IMR-90 (cell line): ENCODE results near the gene JPH4. TPM values are rescaled to one million over a fixed set of nuclear protein-coding genes. Genes with fewer than 3 reads are reported as not detected.

Experiments
- ATAC-seq: fragments of 200-7000 bp; cut with Tn5 transposase; 2 replicates; pipeline ENCODE4 v1.9.1; 2020; ENCODE audit warnings: low read depth, mild to moderate bottlenecking, moderate library complexity
- BruUV-seq: library from RNA; stranded (reverse); fragments of 400-500 nt; replicated peaks from 2 replicates; lab custom pipeline; 2021; lab: Mats Ljungman, UMichigan
- CTCF ChIA-PET: fragments of 300-600 bp; formaldehyde crosslinking; extraction: SDS; loops from one replicate; lab custom pipeline; 2021; ENCODE audit warnings: antibody characterized with exemption; lab: Yijun Ruan, JAX
- POLR2A ChIA-PET: fragments of 300-600 bp; sonication (Branson Sonifier 250); formaldehyde crosslinking; loops from one replicate; lab custom pipeline; 2022; ENCODE audit warnings: antibody characterized with exemption; ENCODE audit not compliant: unreplicated experiment; lab: Charles Lee
- DNase-seq: peaks from one replicate; pipeline ENCODE4 v3.0.0; 2013
- H2AFZ ChIP-seq: replicated peaks from 2 replicates; pipeline ENCODE3; 2013; ENCODE audit warnings: low read length, mild to moderate bottlenecking; ENCODE audit not compliant: poor library complexity
- H2AK5ac ChIP-seq: 2 replicates; pipeline ENCODE4 v1.6.1; 2013; ENCODE audit warnings: low read depth, low read length, inconsistent platforms
- H2AK9ac ChIP-seq: replicated peaks from 2 replicates; pipeline ENCODE3; 2013; ENCODE audit warnings: mild to moderate bottlenecking, low read depth, low read length, moderate library complexity; ENCODE audit not compliant: poor library complexity
- H2BK120ac ChIP-seq: 2 replicates; pipeline ENCODE4 v1.6.1; 2013; ENCODE audit warnings: low read depth, low read length, inconsistent platforms
- H2BK15ac ChIP-seq: 3 replicates; pipeline ENCODE4 v1.6.1; 2013; ENCODE audit warnings: low read depth, low read length, inconsistent platforms
- H2BK20ac ChIP-seq: 2 replicates; pipeline ENCODE4 v1.6.1; 2013; ENCODE audit warnings: low read depth, mild to moderate bottlenecking, inconsistent platforms, low read length, moderate library complexity
- H2BK5ac ChIP-seq: 2 replicates; pipeline ENCODE4 v1.6.1; 2013; ENCODE audit warnings: mild to moderate bottlenecking, low read depth, low read length, inconsistent platforms; ENCODE audit not compliant: poor library complexity, severe bottlenecking
- H3K14ac ChIP-seq: replicated peaks from 2 replicates; pipeline ENCODE4 v1.6.1; 2013; ENCODE audit warnings: low read depth, low read length, inconsistent platforms
- H3K18ac ChIP-seq: 2 replicates; pipeline ENCODE4 v1.6.1; 2013; ENCODE audit warnings: low read depth, low read length, control low read depth
- H3K23ac ChIP-seq: 2 replicates; pipeline ENCODE4 v1.6.1; 2013; ENCODE audit warnings: low read depth, low read length, inconsistent platforms
- H3K27ac ChIP-seq: 2 replicates; pipeline ENCODE4 v1.5.1; 2013; ENCODE audit warnings: mild to moderate bottlenecking, control low read depth, low read length; ENCODE audit not compliant: insufficient read depth
- H3K27me3 ChIP-seq: 2 replicates; pipeline ENCODE4 v1.6.1; 2013; ENCODE audit warnings: low read length; ENCODE audit not compliant: control insufficient read depth, insufficient read depth
- H3K36me3 ChIP-seq: 2 replicates; pipeline ENCODE4 v1.6.1; 2013; ENCODE audit warnings: low read length, mixed read lengths; ENCODE audit not compliant: control insufficient read depth, insufficient read depth
- H3K4ac ChIP-seq: 2 replicates; pipeline ENCODE4 v1.6.1; 2013; ENCODE audit warnings: low read depth, low read length, inconsistent platforms
- H3K4me1 ChIP-seq: 2 replicates; pipeline ENCODE4 v1.6.1; 2013; ENCODE audit warnings: low read length, mixed read lengths; ENCODE audit not compliant: control insufficient read depth, insufficient read depth
- H3K4me2 ChIP-seq: 2 replicates; pipeline ENCODE4 v1.6.1; 2013; ENCODE audit warnings: low read depth, mild to moderate bottlenecking, control low read depth, low read length, moderate library complexity
- H3K4me3 ChIP-seq: 2 replicates; pipeline ENCODE4 v1.5.1; 2013; ENCODE audit warnings: low read depth, mild to moderate bottlenecking, control low read depth, low read length, moderate library complexity; ENCODE audit not compliant: insufficient read depth
- H3K56ac ChIP-seq: 2 replicates; pipeline ENCODE4 v1.6.1; 2013; ENCODE audit warnings: low read length, inconsistent platforms; ENCODE audit not compliant: insufficient read depth; ENCODE audit errors: extremely low read depth
- H3K79me1 ChIP-seq, 2 experiments: 2 replicates each; pipeline ENCODE4 v1.6.1; 2013; ENCODE audit warnings: low read length in 2 of 2, inconsistent platforms in 1 of 2, low read depth in 1 of 2
- H3K9ac ChIP-seq: 2 replicates; pipeline ENCODE4 v1.6.1; 2013; ENCODE audit warnings: low read depth, low read length, control low read depth
- H3K9me1 ChIP-seq: 2 replicates; pipeline ENCODE4 v1.6.1; 2013; ENCODE audit warnings: low read length, inconsistent platforms; ENCODE audit not compliant: insufficient read depth
- H3K9me3 ChIP-seq: 2 replicates; pipeline ENCODE4 v1.6.1; 2013; ENCODE audit warnings: low read length; ENCODE audit not compliant: control insufficient read depth, insufficient read depth
- H4K20me1 ChIP-seq: 2 replicates; pipeline ENCODE4 v1.6.1; 2013; ENCODE audit warnings: low read length, inconsistent platforms; ENCODE audit not compliant: insufficient read depth
- H4K5ac ChIP-seq: 2 replicates; pipeline ENCODE4 v1.6.1; 2013; ENCODE audit warnings: mild to moderate bottlenecking, low read depth, low read length, control low read depth
- H4K8ac ChIP-seq, 2 experiments: 2 replicates each; pipeline ENCODE4 v1.6.1; 2013; ENCODE audit warnings: low read depth in 2 of 2, low read length in 2 of 2, control low read depth in 1 of 2, inconsistent platforms in 1 of 2
- H4K91ac ChIP-seq: 2 replicates; pipeline ENCODE4 v1.6.1; 2013; ENCODE audit warnings: low read depth, low read length, inconsistent platforms; ENCODE audit not compliant: insufficient read depth
- MAFK ChIP-seq: IDR thresholded peaks from 2 replicates; pipeline ENCODE4 v1.6.1; 2012; ENCODE audit warnings: low read depth, low read length, improper control_type of control experiment
- MAZ ChIP-seq: IDR thresholded peaks from 2 replicates; pipeline ENCODE4 v1.6.1; 2012; ENCODE audit warnings: low read depth, mild to moderate bottlenecking, low read length, improper control_type of control experiment, moderate library complexity, borderline replicate concordance
- NFE2L2 ChIP-seq: fragments of 150-350 bp; IDR thresholded peaks from 2 replicates; pipeline ENCODE4 v1.6.1; 2016; ENCODE audit warnings: low read depth, mild to moderate bottlenecking, low read length
- WGBS, 2 experiments: methylation state at CpG; one replicate each; pipeline versions ENCODE4 v1.1.5 to v1.1.7; 2013; ENCODE audit warnings: missing lambda C conversion rate in 2 of 2; ENCODE audit not compliant: insufficient read length in 1 of 2; ENCODE audit errors: extremely low coverage in 2 of 2; 5-methylcytosine and 5-hydroxymethylcytosine counted together
- dilution Hi-C: fragments of 300-500 bp; cut with HindIII; formaldehyde crosslinking; loops from one replicate; pipeline ENCODE4 v1.14.3; 2018; ENCODE audit warnings: low sequenced_read_pairs; ENCODE audit not compliant: unreplicated experiment
- in situ Hi-C: fragments of 300-500 bp; cut with MboI; formaldehyde crosslinking; loops from 3 replicates; pipeline ENCODE4 v1.14.3; 2019; ENCODE audit warnings: low sequenced_read_pairs, inconsistent platforms, mixed read lengths
- intact Hi-C: fragments of 100-400 bp; cut with micrococcal nuclease; formaldehyde crosslinking; loops from 2 replicates; pipeline ENCODE4 v1.10.0; 2022
- polyA plus RNA-seq, 3 experiments: library from polyadenylated mRNA; depleted of rRNA; stranded (reverse); fragments of >200 nt; gene quantifications; 2 replicates each; pipeline ENCODE4 v1.2.3, GENCODE V29; 2012; ENCODE audit warnings: low replicate concordance in 1 of 3
- total RNA-seq: library from RNA; depleted of rRNA; stranded (reverse); fragments of >200 nt; gene quantifications from 2 replicates; pipeline ENCODE4 v1.2.3, GENCODE V29; 2012

JPH4 gene
- total and polyA plus RNA-seq, 2 of the 4 experiments (the other 2 are of a cell fraction): not detected

DNA sequence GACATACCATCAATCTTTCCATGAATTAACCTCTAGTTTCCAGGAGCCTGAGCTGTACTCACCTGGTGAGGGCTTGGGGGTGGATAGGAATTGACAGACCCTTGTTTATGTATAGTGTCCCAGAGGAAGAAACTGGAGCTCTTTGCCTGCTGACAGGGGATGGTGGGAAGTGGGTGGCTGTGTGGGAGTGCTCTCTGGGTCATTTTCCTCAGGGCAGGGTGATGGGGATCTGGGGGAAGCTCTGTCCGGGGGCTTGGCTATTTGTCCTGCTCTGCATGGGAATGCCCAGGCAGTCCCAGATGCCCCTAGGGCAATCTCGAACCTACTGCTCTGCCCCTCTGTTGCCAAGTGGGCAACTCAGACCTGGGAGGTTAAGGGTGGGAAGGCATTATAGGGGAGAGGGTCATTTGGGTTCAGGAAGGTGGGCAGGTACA is 35.8 kb upstream of the JPH4 start:
- no peak overlapping the region for H3K27ac ChIP-seq
- no peak overlapping the region for H3K4ac ChIP-seq
- H4K8ac ChIP-seq: no peak overlapping the region
- no TSS peak for BruUV-seq
- no peak for DNase-seq
- H2AK5ac ChIP-seq: no peak overlapping the region
- dilution Hi-C loops (no loop called here), in situ Hi-C loops (no loop called here), intact Hi-C loops (no loop called here)
- no peak overlapping the region for H2BK20ac ChIP-seq
- no peaks in the 10 kb centered on the region for H3K79me1 ChIP-seq
- H2BK15ac ChIP-seq: no peak overlapping the region
- no peaks in the 10 kb centered on the region for H3K36me3 ChIP-seq
- H2BK120ac ChIP-seq: no peak overlapping the region
- H3K9me3 ChIP-seq: no peaks in the 10 kb centered on the region
- H2AFZ ChIP-seq: no peak overlapping the region
- POLR2A ChIA-PET: no interaction called here
- no peak overlapping the region for H4K5ac ChIP-seq
- H3K4me2 ChIP-seq: no peak overlapping the region
- no peak overlapping the region for H3K23ac ChIP-seq
- H3K14ac ChIP-seq: no peak overlapping the region
- H3K27me3 ChIP-seq: peaks cover 2% of the 10 kb centered on the region
- H3K18ac ChIP-seq: no peak overlapping the region
- H2BK5ac ChIP-seq: no peak overlapping the region
- TF ChIP-seq MAFK (no peak), MAZ (no peak), NFE2L2 (no peak)
- CTCF ChIA-PET: interaction anchor here (2.9 kb wide), 1 partner anchor 18 kb away, joined by 8 read pairs; no protein-coding TSS in a partner anchor
- no CpG with 5 or more reads among the region's 2 CpGs for WGBS, 2 experiments
- H3K4me3 ChIP-seq: no peak overlapping the region
- no peak for ATAC-seq
- no peaks in the 10 kb centered on the region for H3K9me1 ChIP-seq
- no peak overlapping the region for H3K9ac ChIP-seq
- no peak overlapping the region for H3K56ac ChIP-seq
- no peaks in the 10 kb centered on the region for H3K4me1 ChIP-seq
- no peak overlapping the region for H2AK9ac ChIP-seq
- no peaks in the 10 kb centered on the region for H4K20me1 ChIP-seq
- H4K91ac ChIP-seq: no peak overlapping the region
